GM12878 (cell line): ENCODE results near the gene LTN1. TPM values are rescaled to one million over a fixed set of nuclear protein-coding genes. Genes with fewer than 3 reads are reported as not detected.
"Not testable (repeated sequence)": the region's sequence is repeated elsewhere in the genome, so short reads cannot be mapped to it uniquely, and the experiment has no call there.

ENCODE experiments used
- ATAC-seq: fragments of 200-7000 bp; cut with Tn5 transposase; 3 replicates; pipeline ENCODE4 v1.9.1; 2020; ENCODE audit warnings: mild to moderate bottlenecking, moderate library complexity
- BruUV-seq: library from RNA; stranded (reverse); fragments of 400-500 nt; replicated peaks from 2 replicates; lab custom pipeline; 2021; lab: Mats Ljungman, UMichigan
- CTCF ChIA-PET: fragments of 300-600 bp; sonication (Branson Sonifier 250); formaldehyde crosslinking; extraction: SDS; loops from one replicate; lab custom pipeline; 2021; ENCODE audit warnings: inconsistent platforms; lab: Yijun Ruan, JAX
- POLR2A ChIA-PET: fragments of 350-600 bp; formaldehyde crosslinking; extraction: SDS; loops from one replicate; lab custom pipeline; 2021; ENCODE audit warnings: inconsistent platforms; lab: Charles Lee
- RAD21 ChIA-PET: fragments of 300-600 bp; sonication (Branson Sonifier 250); formaldehyde crosslinking; loops from one replicate; lab custom pipeline; 2023; ENCODE audit warnings: antibody characterized with exemption; ENCODE audit not compliant: unreplicated experiment; lab: Charles Lee
- SMC1A ChIA-PET: fragments of 300-600 bp; sonication (Branson Sonifier 250); formaldehyde crosslinking; loops from one replicate; lab custom pipeline; 2023; ENCODE audit not compliant: unreplicated experiment, uncharacterized antibody; lab: Charles Lee
- DNase-seq: peaks from one replicate; pipeline ENCODE4 v3.0.0-alpha.2; 2011; ENCODE audit warnings: low read depth, low spot score
- FAIRE-seq: peaks from 3 replicates; lab custom pipeline; 2011; peaks lifted over from hg19 to GRCh38; lab: Jason Lieb, UNC
- H2AFZ ChIP-seq: 2 replicates; pipeline ENCODE4 v1.6.0; 2011; ENCODE audit warnings: low read depth, low read length, control low read depth; ENCODE audit not compliant: control insufficient read depth
- H3K27ac ChIP-seq: 2 replicates; pipeline ENCODE4 v1.5.1; 2011; ENCODE audit warnings: control low read depth; ENCODE audit not compliant: control insufficient read depth, insufficient read depth
- H3K27me3 ChIP-seq, 2 experiments: replicated peaks in 1 of 2; 2 replicates each; pipeline versions ENCODE4 v1.6.0 to v1.6.1; 2011; ENCODE audit warnings: low read length in 1 of 2; ENCODE audit not compliant: control insufficient read depth in 2 of 2, insufficient read depth in 2 of 2
- H3K36me3 ChIP-seq, 2 experiments: 2 replicates each; pipeline ENCODE4 v1.5.1; 2011; ENCODE audit warnings: low read length in 1 of 2; ENCODE audit not compliant: control insufficient read depth in 2 of 2, insufficient read depth in 2 of 2
- H3K4me1 ChIP-seq: 2 replicates; pipeline ENCODE4 v1.6.1; 2011; ENCODE audit warnings: mild to moderate bottlenecking, low read length, moderate library complexity, mixed read lengths; ENCODE audit not compliant: control insufficient read depth, insufficient read depth
- H3K4me2 ChIP-seq: 2 replicates; pipeline ENCODE4 v1.6.0; 2011; ENCODE audit warnings: control low read depth; ENCODE audit not compliant: control insufficient read depth, insufficient read depth
- H3K4me3 ChIP-seq: fragments of 200-600 bp; sonication (generic); 2 replicates; pipeline ENCODE4 v1.5.1; 2016
- H3K79me2 ChIP-seq: 2 replicates; pipeline ENCODE4 v1.6.0; 2011; ENCODE audit warnings: low read length; ENCODE audit not compliant: control insufficient read depth, insufficient read depth
- H3K9ac ChIP-seq: 2 replicates; pipeline ENCODE4 v1.8.0; 2011; ENCODE audit warnings: low read length, control low read depth, mixed read lengths; ENCODE audit not compliant: control insufficient read depth, insufficient read depth
- H3K9me3 ChIP-seq: replicated peaks from 3 replicates; pipeline ENCODE4 v1.5.1; 2011; ENCODE audit warnings: mild to moderate bottlenecking, low read length; ENCODE audit not compliant: control insufficient read depth, insufficient read depth
- H4K20me1 ChIP-seq: 2 replicates; pipeline ENCODE4 v1.6.0; 2011; ENCODE audit not compliant: control insufficient read depth, insufficient read depth
- ATF7 ChIP-seq: fragments of 450-650 bp; IDR thresholded peaks from 2 replicates; pipeline ENCODE4 v1.6.1; 2016; ENCODE audit warnings: low read depth, mild to moderate bottlenecking
- EED ChIP-seq: sonication (generic); IDR thresholded peaks from 2 replicates; pipeline ENCODE4 v1.6.1; 2016; ENCODE audit warnings: antibody characterized with exemption, low read depth
- SMARCA5 ChIP-seq: fragments of 450-650 bp; IDR thresholded peaks from 2 replicates; pipeline ENCODE4 v1.6.1; 2017; ENCODE audit warnings: mild to moderate bottlenecking
- SUZ12 ChIP-seq: fragments of 200-600 bp; sonication (generic); IDR thresholded peaks from one replicate; pipeline ENCODE4 v1.6.1; 2018; ENCODE audit warnings: antibody characterized with exemption, mild to moderate bottlenecking; ENCODE audit not compliant: unreplicated experiment
- USF2 ChIP-seq: IDR thresholded peaks from 2 replicates; pipeline ENCODE4 v1.6.1; 2011; ENCODE audit warnings: low read depth, low read length, improper control_type of control experiment, borderline replicate concordance
- WGBS: methylation state at CpG from one replicate; pipeline ENCODE4 v1.1.6; 2016; ENCODE audit warnings: low lambda C conversion rate; ENCODE audit not compliant: insufficient replicate concordance, insufficient coverage; ENCODE audit errors: missing lambda C conversion rate; 5-methylcytosine and 5-hydroxymethylcytosine counted together
- in situ Hi-C: fragments of 300-500 bp; cut with MboI; formaldehyde crosslinking; loops from 9 replicates; pipeline ENCODE4 v1.14.3; 2018; ENCODE audit warnings: mixed read lengths
- intact Hi-C: fragments of 100-400 bp; cut with micrococcal nuclease; formaldehyde crosslinking; loops from one replicate; pipeline ENCODE4 v1.14.2; 2022; ENCODE audit not compliant: unreplicated experiment
- polyA plus RNA-seq, 11 experiments: library from polyadenylated mRNA; depleted of rRNA in 4 of 11; unstranded in 6 of 11; stranded (reverse) in 5 of 11; fragments of >200 nt; fragmentation: Nextera tagmentation in 4 of 11; fragmentation: Illumina TruSeq in 1 of 11; extraction: Ambion mirVana in 4 of 11; extraction: Trizol in 1 of 11; gene quantifications; 1 replicate in 1 of 11; 2 replicates in 10 of 11; pipeline versions ENCODE4 v1.2.1 to v1.2.3, GENCODE V29; 2011 to 2016; ENCODE audit warnings: inconsistent platforms in 2 of 11, missing spikeins in 2 of 11, low read depth in 1 of 11
- total RNA-seq, 4 experiments: library from RNA; depleted of rRNA in 3 of 4; stranded (reverse); fragments of >200 nt in 3 of 4; fragmentation: Illumina TruSeq in 1 of 4; extraction: Trizol in 1 of 4; gene quantifications; 2 replicates each; pipeline versions ENCODE4 v1.2.1 to v1.2.3, GENCODE V29; 2013 to 2021
- TF ChIP-seq, protein P1 (sequence below): fragments of 450-650 bp; IDR thresholded peaks from 2 replicates; pipeline ENCODE4 v1.6.1; 2018; ENCODE audit warnings: borderline replicate concordance, mild to moderate bottlenecking; ENCODE audit not compliant: partially characterized antibody

LTN1 gene
- total and polyA plus RNA-seq, 10 of the 15 experiments (the other 5 are each of a cell fraction or from before 2014, with no cell fraction given): 3.5 to 17.3 (median 12.3) TPM

- 80% methylated on average over 6 of the region's 6 CpGs for WGBS
- FAIRE-seq, in situ Hi-C loops, H3K4me1 ChIP-seq, POLR2A ChIA-PET, H3K4me2 ChIP-seq, H2AFZ ChIP-seq, H3K9me3 ChIP-seq, ATAC-seq, DNase-seq, intact Hi-C loops, H3K27me3 ChIP-seq, H3K4me3 ChIP-seq, H3K79me2 ChIP-seq, H3K9ac ChIP-seq, H3K27ac ChIP-seq, BruUV-seq, H4K20me1 ChIP-seq, RAD21 ChIA-PET: not testable (repeated sequence)
- peaks cover 0 to 24% of the 10 kb centered on the region in 2 experiments; a peak in 2 of 4 replicates for H3K36me3 ChIP-seq
- ChIA-PET CTCF (interaction anchor here (0.6 to 0.7 kb wide), 2 partner anchors 8 to 22 kb away, joined by 3 to 4 read pairs; no protein-coding TSS in a partner anchor), SMC1A (interaction anchor here (1.7 kb wide), 1 partner anchor 8 kb away, joined by 4 read pairs; no protein-coding TSS in a partner anchor)
Measured at GRCh38 chr21:28931708-28932372, 60.8 kb downstream of the LTN1 start.

DNA sequence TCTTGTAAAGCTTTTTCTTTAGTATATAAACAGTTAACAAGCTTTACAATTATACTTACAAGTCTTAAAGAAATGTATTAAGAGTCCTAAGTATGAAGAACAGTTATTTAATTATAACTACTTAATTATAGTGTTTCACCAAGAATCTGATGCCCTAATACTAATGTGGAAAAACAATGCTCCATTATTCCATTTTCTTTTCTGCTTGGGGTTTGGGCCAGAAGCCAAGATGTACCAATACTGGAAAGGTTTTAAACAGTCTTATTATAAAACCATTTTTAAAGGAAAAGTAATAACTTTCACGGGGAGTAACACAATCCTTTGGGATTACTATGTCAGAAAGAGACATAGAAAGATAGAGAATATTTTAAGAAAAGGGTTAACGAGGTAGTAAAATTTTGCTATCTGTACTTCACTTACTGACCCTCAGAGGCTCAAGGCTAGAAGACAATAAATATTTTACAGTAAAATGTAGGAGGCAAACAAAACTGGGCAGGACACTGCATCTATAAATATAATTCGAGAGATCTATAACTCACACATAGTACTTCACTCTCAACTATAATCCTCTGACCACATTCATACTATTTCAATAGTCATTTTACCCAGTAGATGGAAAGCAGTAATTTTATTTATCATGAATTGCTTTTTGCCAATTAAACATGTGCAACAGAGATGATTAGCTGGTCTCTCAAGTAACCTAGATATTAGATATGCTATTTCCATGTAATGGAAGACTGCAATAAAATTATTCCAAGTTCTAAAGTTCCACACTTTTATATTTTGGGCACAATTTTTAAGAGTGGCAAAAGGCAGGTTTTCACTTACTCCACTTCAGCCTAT lies 63.9 kb downstream of the LTN1 start:
- Histone ChIP-seq H3K9ac (no peak overlapping the region), H3K4me3 (no peak overlapping the region), H2AFZ (no peak overlapping the region), H3K36me3 (peaks cover 0 to 9% of the 10 kb centered on the region in 2 experiments; a peak in 1 of 4 replicates), H4K20me1 (no peaks in the 10 kb centered on the region), H3K9me3 (no peaks in the 10 kb centered on the region), H3K4me2 (no peak overlapping the region), H3K4me1 (no peaks in the 10 kb centered on the region), H3K27me3 (no peaks in the 10 kb centered on the region), H3K27ac (no peak overlapping the region), H3K79me2 (no peaks in the 10 kb centered on the region)
- intact Hi-C loops: no loop called here
- ChIA-PET SMC1A (interaction anchor here (1.3 to 2.9 kb wide), 2 partner anchors 11 to 13 kb away, joined by 5 to 7 read pairs; no protein-coding TSS in a partner anchor), RAD21 (no interaction called here), CTCF (interaction anchor here (1.0 to 1.1 kb wide), 2 partner anchors 11 kb away, joined by 4 read pairs; no protein-coding TSS in a partner anchor), POLR2A (no interaction called here)
- DNase-seq (no peak), ATAC-seq (no peak), FAIRE-seq (no peak)
- in situ Hi-C loops: no loop called here
- TF ChIP-seq SMARCA5: no peak
- TF ChIP-seq ATF7: no peak
- TF ChIP-seq, protein P1, sequence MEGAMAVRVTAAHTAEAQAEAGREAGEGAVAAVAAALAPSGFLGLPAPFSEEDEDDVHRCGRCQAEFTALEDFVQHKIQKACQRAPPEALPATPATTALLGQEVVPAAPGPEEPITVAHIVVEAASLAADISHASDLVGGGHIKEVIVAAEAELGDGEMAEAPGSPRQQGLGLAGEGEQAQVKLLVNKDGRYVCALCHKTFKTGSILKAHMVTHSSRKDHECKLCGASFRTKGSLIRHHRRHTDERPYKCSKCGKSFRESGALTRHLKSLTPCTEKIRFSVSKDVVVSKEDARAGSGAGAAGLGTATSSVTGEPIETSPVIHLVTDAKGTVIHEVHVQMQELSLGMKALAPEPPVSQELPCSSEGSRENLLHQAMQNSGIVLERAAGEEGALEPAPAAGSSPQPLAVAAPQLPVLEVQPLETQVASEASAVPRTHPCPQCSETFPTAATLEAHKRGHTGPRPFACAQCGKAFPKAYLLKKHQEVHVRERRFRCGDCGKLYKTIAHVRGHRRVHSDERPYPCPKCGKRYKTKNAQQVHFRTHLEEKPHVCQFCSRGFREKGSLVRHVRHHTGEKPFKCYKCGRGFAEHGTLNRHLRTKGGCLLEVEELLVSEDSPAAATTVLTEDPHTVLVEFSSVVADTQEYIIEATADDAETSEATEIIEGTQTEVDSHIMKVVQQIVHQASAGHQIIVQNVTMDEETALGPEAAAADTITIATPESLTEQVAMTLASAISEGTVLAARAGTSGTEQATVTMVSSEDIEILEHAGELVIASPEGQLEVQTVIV: no peak
- no peak for TF ChIP-seq SUZ12
- TF ChIP-seq USF2: no peak
- TF ChIP-seq EED: no peak
- TSS peak; percentile 40 for BruUV-seq
- 97% methylated on average over 3 of the region's 3 CpGs for WGBS
